Keratinocyte (primary cell): ENCODE results near the gene TGDS. TPM values are rescaled to one million over a fixed set of nuclear protein-coding genes. Genes with fewer than 3 reads are reported as not detected.

Source experiments
- DNase-seq: peaks from one replicate; pipeline ENCODE4 v3.0.0-alpha.2; 2011; ENCODE audit warnings: low read depth, missing footprints, low spot score
- FAIRE-seq: peaks from 2 replicates; lab custom pipeline; 2011; peaks lifted over from hg19 to GRCh38; lab: Jason Lieb, UNC
- H2AFZ ChIP-seq: 2 replicates; pipeline ENCODE4 v1.6.0; 2012; ENCODE audit warnings: low read length, control low read depth, inconsistent platforms; ENCODE audit not compliant: control insufficient read depth
- H3K27ac ChIP-seq: 2 replicates; pipeline ENCODE4 v1.5.1; 2011; ENCODE audit warnings: low read length; ENCODE audit not compliant: control insufficient read depth, insufficient read depth
- H3K27me3 ChIP-seq: 3 replicates; pipeline ENCODE4 v1.6.0; 2011; ENCODE audit warnings: low read length; ENCODE audit not compliant: control insufficient read depth, insufficient read depth; ENCODE audit errors: extremely low read depth
- H3K36me3 ChIP-seq, 2 experiments: 2 replicates in 1 of 2; 3 replicates in 1 of 2; pipeline ENCODE4 v1.5.1; 2011; ENCODE audit warnings: low read length in 2 of 2, mild to moderate bottlenecking in 1 of 2; ENCODE audit not compliant: control insufficient read depth in 2 of 2, insufficient read depth in 2 of 2; ENCODE audit errors: extremely low read depth in 1 of 2
- H3K4me1 ChIP-seq: 3 replicates; pipeline ENCODE4 v1.5.1; 2011; ENCODE audit warnings: low read length; ENCODE audit not compliant: control insufficient read depth, insufficient read depth; ENCODE audit errors: extremely low read depth
- H3K4me2 ChIP-seq: 3 replicates; pipeline ENCODE4 v1.6.0; 2011; ENCODE audit warnings: low read depth, low read length; ENCODE audit not compliant: control insufficient read depth, insufficient read depth; ENCODE audit errors: extremely low read depth
- H3K4me3 ChIP-seq, 3 experiments: fragments of 200-600 bp in 1 of 3; sonication (generic) in 1 of 3; 2 replicates in 2 of 3; 3 replicates in 1 of 3; pipeline ENCODE4 v1.5.1; 2011 to 2016; ENCODE audit warnings: low read length in 3 of 3, mild to moderate bottlenecking in 3 of 3, control low read depth in 2 of 3, inconsistent platforms in 1 of 3, low read depth in 1 of 3, mixed read lengths in 1 of 3, mixed run types in 1 of 3, moderate library complexity in 1 of 3; ENCODE audit not compliant: control insufficient read depth in 2 of 3, insufficient read depth in 2 of 3; ENCODE audit errors: extremely low read depth in 1 of 3
- H3K79me2 ChIP-seq: 2 replicates; pipeline ENCODE4 v1.6.0; 2012; ENCODE audit warnings: low read length; ENCODE audit not compliant: control insufficient read depth, insufficient read depth
- H3K9ac ChIP-seq: 3 replicates; pipeline ENCODE4 v1.6.0; 2011; ENCODE audit warnings: low read length; ENCODE audit not compliant: control insufficient read depth, insufficient read depth; ENCODE audit errors: extremely low read depth
- H3K9me1 ChIP-seq: 3 replicates; pipeline ENCODE4 v1.6.0; 2011; ENCODE audit warnings: low read length; ENCODE audit not compliant: control insufficient read depth, insufficient read depth; ENCODE audit errors: extremely low read depth
- H3K9me3 ChIP-seq: 2 replicates; pipeline ENCODE4 v1.5.1; 2012; ENCODE audit warnings: low read depth, low read length; ENCODE audit not compliant: control insufficient read depth
- H4K20me1 ChIP-seq: 3 replicates; pipeline ENCODE4 v1.6.0; 2011; ENCODE audit warnings: low read length; ENCODE audit not compliant: control insufficient read depth, insufficient read depth; ENCODE audit errors: extremely low read depth
- CTCF ChIP-seq, 3 experiments: IDR thresholded peaks in 1 of 3; conservative IDR thresholded peaks in 1 of 3; optimal IDR thresholded peaks in 1 of 3; 2 replicates in 2 of 3; 3 replicates in 1 of 3; pipeline versions ENCODE3 to v1.5.1; 2011; ENCODE audit warnings: low read length in 3 of 3, mild to moderate bottlenecking in 3 of 3, moderate library complexity in 2 of 3, control low read depth in 1 of 3, inconsistent platforms in 1 of 3; ENCODE audit not compliant: insufficient read depth in 2 of 3; ENCODE audit errors: extremely low read depth in 1 of 3
- EZH2 ChIP-seq: IDR thresholded peaks from one replicate; pipeline ENCODE4 v1.6.1; 2012; ENCODE audit warnings: inconsistent platforms, mild to moderate bottlenecking, low read length, moderate library complexity
- dilution Hi-C: fragments of 300-500 bp; cut with MboI; formaldehyde crosslinking; loops from one replicate; pipeline ENCODE4 v1.7.0; 2020; ENCODE audit warnings: low sequenced_read_pairs; ENCODE audit not compliant: extremely low pct_ligation_motif_present
- polyA plus RNA-seq, 5 experiments: library from polyadenylated mRNA; depleted of rRNA in 3 of 5; stranded (reverse) in 3 of 5; stranded (forward) in 1 of 5; unstranded in 1 of 5; fragments of >200 nt; gene quantifications; 1 replicate in 1 of 5; 2 replicates in 3 of 5; 3 replicates in 1 of 5; pipeline versions ENCODE4 v1.2.1 to v1.2.3, GENCODE V29; 2011 to 2012; ENCODE audit warnings: missing spikeins in 2 of 5, low read depth in 1 of 5, low replicate concordance in 1 of 5

Gene TGDS
- polyA plus RNA-seq, 1 donor (not counting 4 experiments of a cell fraction or from before 2014, with no cell fraction given): 19.4 TPM

GRCh38 chr13:94598281-94598680, 2.3 kb upstream of the TGDS start:
- H2AFZ ChIP-seq: no peak overlapping the region
- FAIRE-seq: no peak
- no peaks in the 10 kb centered on the region for H3K27me3 ChIP-seq

GRCh38 chr13:94596575-94596971, 621 bp upstream of the TGDS start:
- H3K27ac ChIP-seq: peak overlapping the region; percentile 92
- no peak for FAIRE-seq
- H3K36me3 ChIP-seq: no peaks in the 10 kb centered on the region
- H3K27me3 ChIP-seq: no peaks in the 10 kb centered on the region
- no peaks in the 10 kb centered on the region for H4K20me1 ChIP-seq
- DNase-seq: no peak
- H2AFZ ChIP-seq: peak overlapping the region; percentile 97
- H3K4me2 ChIP-seq: peak overlapping the region; percentile 82
- no peaks in the 10 kb centered on the region for H3K9me1 ChIP-seq
- H3K4me3 ChIP-seq: peak overlapping the region; percentile 76 to 98 (median 87)
- H3K79me2 ChIP-seq: peaks cover 28% of the 10 kb centered on the region
- peaks cover 11% of the 10 kb centered on the region for H3K4me1 ChIP-seq
- dilution Hi-C loops: no loop called here
- no peaks in the 10 kb centered on the region for H3K9me3 ChIP-seq
- TF ChIP-seq CTCF (optimal IDR thresholded peaks at IDR 0.05 in 1 of 3, IDR thresholded peaks at IDR 0.05 in 1 of 3, conservative IDR thresholded peaks at IDR 0.05 in 1 of 3; ENCODE audit: extremely low read depth in 1 of 3, insufficient read depth in 2 of 3, low read length in 3 of 3) (no peak), EZH2 (no peak)
- H3K9ac ChIP-seq: peak overlapping the region; percentile 97

More at GRCh38 chr13:94598281-94598680, 2.3 kb upstream of the TGDS start:
- Histone ChIP-seq H3K79me2 (peaks cover 40% of the 10 kb centered on the region), H3K4me3 (no peak overlapping the region), H3K4me1 (peaks cover 17% of the 10 kb centered on the region), H4K20me1 (no peaks in the 10 kb centered on the region), H3K27ac (no peak overlapping the region), H3K9me3 (no peaks in the 10 kb centered on the region), H3K9me1 (no peaks in the 10 kb centered on the region), H3K36me3 (no peaks in the 10 kb centered on the region), H3K4me2 (no peak overlapping the region), H3K9ac (no peak overlapping the region)
- TF ChIP-seq CTCF (optimal IDR thresholded peaks at IDR 0.05 in 1 of 3, IDR thresholded peaks at IDR 0.05 in 1 of 3, conservative IDR thresholded peaks at IDR 0.05 in 1 of 3; ENCODE audit: extremely low read depth in 1 of 3, insufficient read depth in 2 of 3, low read length in 3 of 3) (no peak), EZH2 (no peak)
- DNase-seq: no peak
- dilution Hi-C loops: no loop called here
